ENCODE data around the gene TNNI2. TPM values are rescaled to one million over a fixed set of nuclear protein-coding genes. Genes with fewer than 3 reads are reported as not detected.
A peak's percentile ranks its signal among the peaks of the same experiment; 100 is the strongest.
"Not testable (repeated sequence)": the region's sequence is repeated elsewhere in the genome, so short reads cannot be mapped to it uniquely, and the experiment has no call there.

The TNNI2 gene
- total RNA-seq, 1 donor from 2014 or later, result not detected

GRCh38 chr11:1812274-1812673 lies 26.5 kb upstream of the TNNI2 start:
- Histone ChIP-seq H3K4me1 (no peaks in the 10 kb centered on the region), H3K27ac (no peak overlapping the region), H3K36me3 (no peaks in the 10 kb centered on the region), H3K27me3 (no peaks in the 10 kb centered on the region), H3K4me3 (no peak overlapping the region), H3K9me3 (no peaks in the 10 kb centered on the region)
- no peak for TF ChIP-seq CTCF (IDR thresholded peaks at IDR 0.05)
- DNase-seq (ENCODE audit: low spot score in 2 of 2), result no peak
- intact Hi-C loops (cut with DNase I), result no loop called here

- Histone ChIP-seq H3K27me3 (no peaks in the 10 kb centered on the region), H3K4me3 (no peak overlapping the region), H3K27ac (no peak overlapping the region), H3K4me1 (no peaks in the 10 kb centered on the region), H3K36me3 (no peaks in the 10 kb centered on the region), H3K9me3 (no peaks in the 10 kb centered on the region)
- no peak for DNase-seq (ENCODE audit: low spot score in 2 of 2)
- intact Hi-C loops (cut with DNase I), result no loop called here
- no peak for TF ChIP-seq CTCF (IDR thresholded peaks at IDR 0.05)
These were observed 26.0 kb upstream of the TNNI2 start for GRCh38 chr11:1812801-1813200.

- H3K9me3 ChIP-seq; H3K36me3 ChIP-seq; H3K27ac ChIP-seq; DNase-seq (ENCODE audit: low spot score in 2 of 2); H3K4me3 ChIP-seq; H3K4me1 ChIP-seq; H3K27me3 ChIP-seq; intact Hi-C loops (cut with DNase I): not testable (repeated sequence)
These were observed 25.4 kb upstream of the TNNI2 start for GRCh38 chr11:1813356-1813755.

- Histone ChIP-seq H3K27me3 (no peaks in the 10 kb centered on the region), H3K9me3 (no peaks in the 10 kb centered on the region), H3K36me3 (no peaks in the 10 kb centered on the region), H3K4me1 (no peaks in the 10 kb centered on the region), H3K27ac (no peak overlapping the region), H3K4me3 (no peak overlapping the region)
- DNase-seq (ENCODE audit: low spot score in 2 of 2), result no peak
- intact Hi-C loops (cut with DNase I), result no loop called here
- no peak for TF ChIP-seq CTCF (IDR thresholded peaks at IDR 0.05)
These were observed 24.1 kb upstream of the TNNI2 start for GRCh38 chr11:1814691-1815090.

- no peak for DNase-seq (ENCODE audit: low spot score in 2 of 2)
- no peaks in the 10 kb centered on the region for H3K27me3 ChIP-seq
- no peak overlapping the region for H3K4me3 ChIP-seq
- H3K27ac ChIP-seq, result peak overlapping the region in 1 of 2 donors; percentile 17
- peaks cover 0 to 4% of the 10 kb centered on the region in 2 donors for H3K4me1 ChIP-seq
- no peaks in the 10 kb centered on the region for H3K9me3 ChIP-seq
- no peaks in the 10 kb centered on the region for H3K36me3 ChIP-seq
- TF ChIP-seq CTCF (IDR thresholded peaks at IDR 0.05), result no peak
- intact Hi-C loops (cut with DNase I), result no loop called here
These were observed 23.5 kb upstream of the TNNI2 start for GRCh38 chr11:1815311-1815710.

- intact Hi-C loops (cut with DNase I), result no loop called here
- H3K36me3 ChIP-seq, result no peaks in the 10 kb centered on the region
- no peak overlapping the region for H3K4me3 ChIP-seq
- DNase-seq (ENCODE audit: low spot score in 2 of 2), result no peak
- H3K27me3 ChIP-seq, result no peaks in the 10 kb centered on the region
- H3K4me1 ChIP-seq, result peaks cover under 1 to 8% of the 10 kb centered on the region in 2 donors
- no peaks in the 10 kb centered on the region for H3K9me3 ChIP-seq
- no peak for TF ChIP-seq CTCF (IDR thresholded peaks at IDR 0.05)
- H3K27ac ChIP-seq, result peak overlapping the region in 1 of 2 donors; percentile 17
These were observed 23.0 kb upstream of the TNNI2 start for GRCh38 chr11:1815751-1816150.

Data from ascending aorta (tissue), 2 donors.